Stimulated activated naive CD8-positive, alpha-beta T cell treated with anti-CD3 and anti-CD28 coated beads, Interleukin-15, Interleukin-2, amounts not matched to agents 100 ng/mL and 50 ng/mL, for 24 hours (primary cell): ENCODE results near the gene ZFHX3.
"Not testable (repeated sequence)": the region's sequence is repeated elsewhere in the genome, so short reads cannot be mapped to it uniquely, and the experiment has no call there.

Source experiments
- H3K27ac Mint-ChIP-seq: one replicate; pipeline ENCODE4 v1.8.0; 2021; ENCODE audit warnings: mild to moderate bottlenecking, mixed read lengths
- H3K27me3 Mint-ChIP-seq: one replicate; pipeline ENCODE4 v1.8.0; 2021; ENCODE audit warnings: mixed read lengths
- H3K36me3 Mint-ChIP-seq: one replicate; pipeline ENCODE4 v1.8.0; 2021; ENCODE audit warnings: low read depth, mixed read lengths
- H3K4me1 Mint-ChIP-seq: one replicate; pipeline ENCODE4 v1.8.0; 2021; ENCODE audit warnings: low read depth, mixed read lengths
- H3K4me3 Mint-ChIP-seq: one replicate; pipeline ENCODE4 v1.8.0; 2021; ENCODE audit warnings: mild to moderate bottlenecking, mixed read lengths
- H3K9me3 Mint-ChIP-seq: one replicate; pipeline ENCODE4 v1.8.0; 2021; ENCODE audit warnings: mixed read lengths

Gene ZFHX3

GRCh38 chr16:73074382-73074781 lies 26.5 kb upstream of the ZFHX3 start:
- no peak overlapping the region for H3K4me3 Mint-ChIP-seq
- no peak overlapping the region for H3K27ac Mint-ChIP-seq
- peaks cover 27% of the 10 kb centered on the region for H3K27me3 Mint-ChIP-seq
- no peaks in the 10 kb centered on the region for H3K9me3 Mint-ChIP-seq
- no peaks in the 10 kb centered on the region for H3K36me3 Mint-ChIP-seq
- H3K4me1 Mint-ChIP-seq: peaks cover 11% of the 10 kb centered on the region

GRCh38 chr16:73072051-73072450 lies 24.1 kb upstream of the ZFHX3 start:
- not testable (repeated sequence) for H3K27ac Mint-ChIP-seq, H3K4me3 Mint-ChIP-seq, H3K36me3 Mint-ChIP-seq, H3K9me3 Mint-ChIP-seq
- H3K4me1 Mint-ChIP-seq: peaks cover 11% of the 10 kb centered on the region
- H3K27me3 Mint-ChIP-seq: peaks cover 43% of the 10 kb centered on the region

- peaks cover 43% of the 10 kb centered on the region for H3K27me3 Mint-ChIP-seq
- H3K27ac Mint-ChIP-seq: no peak overlapping the region
- no peaks in the 10 kb centered on the region for H3K36me3 Mint-ChIP-seq
- H3K9me3 Mint-ChIP-seq: no peaks in the 10 kb centered on the region
- peak overlapping the region; percentile 54 for H3K4me3 Mint-ChIP-seq
- H3K4me1 Mint-ChIP-seq: peaks cover 11% of the 10 kb centered on the region
Measured at GRCh38 chr16:73071131-73071940, 23.4 kb upstream of the ZFHX3 start.

GRCh38 chr16:73069581-73070262 lies 21.8 kb upstream of the ZFHX3 start:
- H3K36me3 Mint-ChIP-seq: no peaks in the 10 kb centered on the region
- peaks cover 59% of the 10 kb centered on the region for H3K27me3 Mint-ChIP-seq
- no peak overlapping the region for H3K27ac Mint-ChIP-seq
- H3K4me3 Mint-ChIP-seq: no peak overlapping the region
- H3K9me3 Mint-ChIP-seq: no peaks in the 10 kb centered on the region
- peaks cover 19% of the 10 kb centered on the region for H3K4me1 Mint-ChIP-seq

GRCh38 chr16:73068541-73069401 lies 20.8 kb upstream of the ZFHX3 start:
- Mint-ChIP-seq H3K27me3 (peaks cover 62% of the 10 kb centered on the region), H3K9me3 (no peaks in the 10 kb centered on the region), H3K4me3 (no peak overlapping the region), H3K4me1 (peaks cover 25% of the 10 kb centered on the region), H3K27ac (no peak overlapping the region), H3K36me3 (no peaks in the 10 kb centered on the region)

- no peaks in the 10 kb centered on the region for H3K9me3 Mint-ChIP-seq
- H3K27ac Mint-ChIP-seq: no peak overlapping the region
- peaks cover 25% of the 10 kb centered on the region for H3K4me1 Mint-ChIP-seq
- no peaks in the 10 kb centered on the region for H3K36me3 Mint-ChIP-seq
- no peak overlapping the region for H3K4me3 Mint-ChIP-seq
- H3K27me3 Mint-ChIP-seq: peaks cover 70% of the 10 kb centered on the region
Measured at GRCh38 chr16:73067671-73068540, 20.0 kb upstream of the ZFHX3 start.

GRCh38 chr16:73066927-73067670 lies 19.2 kb upstream of the ZFHX3 start:
- no peaks in the 10 kb centered on the region for H3K36me3 Mint-ChIP-seq
- H3K9me3 Mint-ChIP-seq: no peaks in the 10 kb centered on the region
- no peak overlapping the region for H3K4me3 Mint-ChIP-seq
- H3K4me1 Mint-ChIP-seq: peaks cover 30% of the 10 kb centered on the region
- H3K27ac Mint-ChIP-seq: no peak overlapping the region
- peaks cover 77% of the 10 kb centered on the region for H3K27me3 Mint-ChIP-seq

- Mint-ChIP-seq H3K4me1 (peaks cover 31% of the 10 kb centered on the region), H3K9me3 (no peaks in the 10 kb centered on the region), H3K36me3 (no peaks in the 10 kb centered on the region), H3K4me3 (no peak overlapping the region), H3K27ac (no peak overlapping the region), H3K27me3 (peaks cover 78% of the 10 kb centered on the region)
Measured at GRCh38 chr16:73066331-73066926, 18.5 kb upstream of the ZFHX3 start.

GRCh38 chr16:73065632-73066330 lies 17.9 kb upstream of the ZFHX3 start:
- Mint-ChIP-seq H3K27ac (no peak overlapping the region), H3K36me3 (no peaks in the 10 kb centered on the region), H3K4me3 (no peak overlapping the region), H3K27me3 (peaks cover 78% of the 10 kb centered on the region), H3K9me3 (no peaks in the 10 kb centered on the region), H3K4me1 (peaks cover 24% of the 10 kb centered on the region)

- Mint-ChIP-seq H3K4me3 (no peak overlapping the region), H3K9me3 (no peaks in the 10 kb centered on the region), H3K27ac (no peak overlapping the region), H3K27me3 (peaks cover 78% of the 10 kb centered on the region), H3K36me3 (no peaks in the 10 kb centered on the region), H3K4me1 (peaks cover 19% of the 10 kb centered on the region)
Measured at GRCh38 chr16:73064994-73065545, 17.1 kb upstream of the ZFHX3 start.

- Mint-ChIP-seq H3K27me3 (peaks cover 80% of the 10 kb centered on the region), H3K4me1 (peaks cover 19% of the 10 kb centered on the region), H3K27ac (no peak overlapping the region), H3K4me3 (no peak overlapping the region), H3K36me3 (no peaks in the 10 kb centered on the region), H3K9me3 (no peaks in the 10 kb centered on the region)
Measured at GRCh38 chr16:73064212-73064993, 16.5 kb upstream of the ZFHX3 start.

- Mint-ChIP-seq H3K4me3 (no peak overlapping the region), H3K27ac (no peak overlapping the region), H3K36me3 (no peaks in the 10 kb centered on the region), H3K4me1 (peaks cover 19% of the 10 kb centered on the region), H3K27me3 (peaks cover 80% of the 10 kb centered on the region), H3K9me3 (no peaks in the 10 kb centered on the region)
Measured at GRCh38 chr16:73063854-73064211, 15.9 kb upstream of the ZFHX3 start.
